ENCODE results near the gene IFT122.
"Not testable (repeated sequence)": the region's sequence is repeated elsewhere in the genome, so short reads cannot be mapped to it uniquely, and the experiment has no call there.

Gene IFT122, protein sequence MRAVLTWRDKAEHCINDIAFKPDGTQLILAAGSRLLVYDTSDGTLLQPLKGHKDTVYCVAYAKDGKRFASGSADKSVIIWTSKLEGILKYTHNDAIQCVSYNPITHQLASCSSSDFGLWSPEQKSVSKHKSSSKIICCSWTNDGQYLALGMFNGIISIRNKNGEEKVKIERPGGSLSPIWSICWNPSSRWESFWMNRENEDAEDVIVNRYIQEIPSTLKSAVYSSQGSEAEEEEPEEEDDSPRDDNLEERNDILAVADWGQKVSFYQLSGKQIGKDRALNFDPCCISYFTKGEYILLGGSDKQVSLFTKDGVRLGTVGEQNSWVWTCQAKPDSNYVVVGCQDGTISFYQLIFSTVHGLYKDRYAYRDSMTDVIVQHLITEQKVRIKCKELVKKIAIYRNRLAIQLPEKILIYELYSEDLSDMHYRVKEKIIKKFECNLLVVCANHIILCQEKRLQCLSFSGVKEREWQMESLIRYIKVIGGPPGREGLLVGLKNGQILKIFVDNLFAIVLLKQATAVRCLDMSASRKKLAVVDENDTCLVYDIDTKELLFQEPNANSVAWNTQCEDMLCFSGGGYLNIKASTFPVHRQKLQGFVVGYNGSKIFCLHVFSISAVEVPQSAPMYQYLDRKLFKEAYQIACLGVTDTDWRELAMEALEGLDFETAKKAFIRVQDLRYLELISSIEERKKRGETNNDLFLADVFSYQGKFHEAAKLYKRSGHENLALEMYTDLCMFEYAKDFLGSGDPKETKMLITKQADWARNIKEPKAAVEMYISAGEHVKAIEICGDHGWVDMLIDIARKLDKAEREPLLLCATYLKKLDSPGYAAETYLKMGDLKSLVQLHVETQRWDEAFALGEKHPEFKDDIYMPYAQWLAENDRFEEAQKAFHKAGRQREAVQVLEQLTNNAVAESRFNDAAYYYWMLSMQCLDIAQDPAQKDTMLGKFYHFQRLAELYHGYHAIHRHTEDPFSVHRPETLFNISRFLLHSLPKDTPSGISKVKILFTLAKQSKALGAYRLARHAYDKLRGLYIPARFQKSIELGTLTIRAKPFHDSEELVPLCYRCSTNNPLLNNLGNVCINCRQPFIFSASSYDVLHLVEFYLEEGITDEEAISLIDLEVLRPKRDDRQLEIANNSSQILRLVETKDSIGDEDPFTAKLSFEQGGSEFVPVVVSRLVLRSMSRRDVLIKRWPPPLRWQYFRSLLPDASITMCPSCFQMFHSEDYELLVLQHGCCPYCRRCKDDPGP

DNA sequence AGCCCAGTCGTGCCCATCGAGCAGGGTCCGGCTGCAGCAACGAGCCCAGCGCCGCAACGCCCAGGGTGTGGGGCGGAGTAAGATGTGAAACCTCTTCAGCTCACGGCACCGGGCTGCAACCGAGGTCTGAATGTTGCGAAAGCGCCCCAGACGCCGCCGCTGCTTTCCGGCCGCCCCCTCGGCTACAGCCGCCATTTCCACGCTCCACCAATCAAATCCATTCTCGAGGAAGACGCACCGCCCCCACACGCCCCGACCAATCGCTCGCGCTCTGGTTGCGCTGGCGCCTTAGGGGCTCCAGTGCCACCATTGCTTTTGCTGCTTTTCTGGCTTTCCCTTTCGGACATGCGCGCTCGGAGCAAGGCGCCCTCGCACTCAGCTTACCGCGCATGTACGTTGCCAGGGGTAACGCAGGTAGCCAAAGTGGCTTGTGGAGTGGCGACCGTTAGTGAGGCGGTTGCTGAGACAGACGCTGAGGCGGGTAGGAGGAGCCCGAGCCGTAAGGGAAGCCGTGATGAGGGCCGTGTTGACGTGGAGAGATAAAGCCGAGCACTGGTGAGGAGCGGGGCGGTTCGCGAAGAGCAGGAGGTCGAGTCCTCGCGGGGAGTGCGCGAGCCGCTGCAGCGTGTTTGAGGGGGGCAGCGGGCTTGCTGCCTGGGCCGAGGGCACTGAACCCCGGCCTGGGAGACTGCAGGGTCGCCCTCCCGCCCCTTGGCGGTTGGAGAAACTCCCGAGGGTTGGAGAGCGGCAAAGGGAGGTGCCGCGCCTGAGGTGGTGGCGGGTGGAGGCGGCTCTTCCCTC is at the start of gene IFT122, which contains the start of gene MBD4:
IFT122 (plus strand) TSS at position 408 of the 801 bp plus-strand sequence; CDS start at position 515, 107 bp downstream.
MBD4 (minus strand) TSS at position 132 of the 801 bp plus-strand sequence; CDS start at position 17, 115 bp downstream.
- peak; percentile 99 for DNase-seq (ENCODE audit: low read depth in 2 of 2)

DNA sequence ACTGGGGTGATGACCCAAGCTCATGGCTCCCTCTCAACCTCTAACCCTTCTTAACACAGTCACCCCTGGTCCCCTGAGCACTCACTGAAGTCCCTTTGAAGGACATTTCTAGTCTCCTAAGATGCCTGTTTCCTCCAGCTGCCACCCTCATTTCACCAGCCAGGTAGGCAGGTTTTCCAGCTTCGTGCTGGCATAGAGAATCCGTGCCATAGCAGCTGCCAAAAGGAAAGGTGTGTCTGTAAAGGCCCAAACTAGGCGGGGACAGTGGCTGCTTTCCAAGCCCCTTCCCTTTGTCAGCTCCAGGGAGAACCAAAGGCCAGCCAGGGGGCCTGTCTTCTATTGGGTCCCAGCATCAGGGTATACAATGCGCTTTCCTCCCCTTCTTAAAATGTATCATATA is 48.4 kb upstream of the IFT122 start:
- DNase-seq (ENCODE audit: low read depth in 2 of 2) = not testable (repeated sequence)

DNA sequence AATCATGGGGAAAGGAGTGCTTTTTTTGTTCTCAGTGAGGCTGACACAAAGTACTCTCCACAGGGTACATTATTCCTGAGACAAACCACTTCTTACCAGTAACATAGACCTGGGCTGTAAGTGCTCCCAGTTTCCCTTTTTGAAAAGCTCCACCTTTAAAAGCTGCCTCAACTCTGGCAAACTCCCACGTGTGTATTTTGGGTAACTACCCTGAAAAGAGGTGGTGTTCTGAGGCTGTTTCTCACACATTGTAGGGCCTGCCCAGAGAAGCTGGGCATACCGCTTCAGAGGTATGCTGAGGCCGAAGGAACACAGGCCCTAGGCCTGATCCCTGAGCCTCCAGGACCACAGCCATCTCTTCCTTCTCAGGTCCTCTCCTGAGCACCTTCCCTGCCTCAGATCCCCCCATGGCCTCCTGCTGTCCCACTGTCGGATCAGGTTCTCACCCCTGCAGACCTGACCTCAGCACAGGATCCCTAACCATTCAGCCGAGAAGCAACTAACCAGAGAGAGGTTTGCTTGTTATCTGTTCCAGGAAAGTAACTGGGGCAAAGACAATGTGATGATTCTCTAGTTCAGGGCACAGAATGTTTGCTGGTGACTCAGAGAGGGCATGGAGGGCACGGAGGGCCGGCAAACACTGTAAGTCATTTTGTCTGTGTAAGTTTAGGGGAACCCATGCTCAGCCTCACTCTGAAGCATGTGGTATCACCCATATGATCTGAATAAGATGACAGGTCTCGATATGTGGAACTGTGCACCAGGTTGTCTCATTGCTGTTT is 47.7 kb upstream of the IFT122 start:
- not testable (repeated sequence) for DNase-seq (ENCODE audit: low read depth in 2 of 2)

DNA sequence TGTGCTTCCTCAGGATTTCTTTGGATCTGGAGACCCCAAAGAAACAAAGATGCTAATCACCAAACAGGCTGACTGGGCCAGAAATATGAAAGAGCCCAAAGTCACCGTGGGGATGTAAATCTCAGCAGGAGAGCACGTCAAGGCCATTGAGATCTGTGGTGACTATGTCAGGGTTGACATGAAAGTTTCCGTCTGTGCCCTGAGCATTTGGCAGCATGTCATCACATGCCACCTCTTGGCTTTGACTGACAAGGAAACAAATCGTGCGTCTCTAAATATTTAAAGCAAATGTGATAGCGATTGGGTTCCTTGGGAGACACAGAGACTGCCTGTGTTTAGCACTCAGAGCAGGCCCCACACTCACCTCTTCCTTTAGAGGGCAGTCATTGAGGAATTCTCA is 46.8 kb upstream of the IFT122 start:
- no peak for DNase-seq (ENCODE audit: low read depth in 2 of 2)

DNA sequence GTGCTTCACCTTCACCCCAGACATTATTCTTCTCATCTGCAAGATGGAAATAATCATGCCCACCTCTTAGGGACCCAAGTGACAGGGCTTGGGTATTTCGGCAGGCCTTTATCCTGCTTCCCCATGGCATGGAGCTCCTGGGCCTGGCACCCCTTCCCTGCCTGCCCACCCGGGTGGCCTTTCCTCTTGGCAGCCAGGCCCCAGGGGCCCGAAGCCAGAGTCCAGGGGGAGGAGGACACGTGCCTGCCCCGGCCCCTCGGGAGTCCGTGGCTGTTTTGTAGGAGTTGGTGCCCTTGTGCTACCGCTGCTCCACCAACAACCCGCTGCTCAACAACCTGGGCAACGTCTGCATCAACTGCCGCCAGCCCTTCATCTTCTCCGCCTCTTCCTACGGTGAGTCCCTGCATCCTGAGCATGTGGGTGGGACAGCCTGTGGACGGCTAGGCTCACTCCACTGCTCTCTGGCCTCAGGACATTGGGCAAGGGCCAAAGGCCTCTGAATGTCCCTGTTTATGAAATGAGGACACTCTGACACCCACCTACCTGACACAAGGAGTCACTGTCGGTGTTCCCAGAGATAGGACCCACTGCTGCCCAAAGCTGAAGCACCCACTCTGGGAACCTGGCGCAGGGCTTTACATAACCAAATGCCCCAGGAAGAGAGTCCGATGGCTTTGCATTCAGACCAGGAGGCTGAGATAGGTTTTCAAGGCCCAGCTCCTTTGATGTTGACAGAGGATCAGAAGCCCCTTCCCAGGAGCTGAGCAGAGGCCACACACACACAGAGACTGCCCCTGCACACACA is 46.1 kb upstream of the IFT122 start:
- DNase-seq (ENCODE audit: low read depth in 2 of 2) = not testable (repeated sequence)

DNA sequence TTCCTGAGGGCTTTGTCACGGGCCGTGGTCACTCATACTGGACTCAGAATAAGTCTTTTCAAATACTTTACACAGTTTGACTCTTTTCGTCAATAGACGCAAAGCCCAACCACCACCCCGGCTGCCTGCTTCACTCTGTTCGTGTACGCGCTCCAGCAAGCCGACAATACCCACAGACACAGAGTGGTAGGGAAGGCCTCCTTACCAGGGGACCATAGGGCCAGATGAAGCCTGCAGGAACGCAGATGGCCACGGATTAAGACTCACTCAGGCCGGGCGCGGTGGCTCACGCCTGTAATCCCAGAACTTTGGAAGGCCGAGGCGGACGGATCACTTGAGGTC is 41.2 kb upstream of the IFT122 start:
- no peak for DNase-seq (ENCODE audit: low read depth in 2 of 2)

DNA sequence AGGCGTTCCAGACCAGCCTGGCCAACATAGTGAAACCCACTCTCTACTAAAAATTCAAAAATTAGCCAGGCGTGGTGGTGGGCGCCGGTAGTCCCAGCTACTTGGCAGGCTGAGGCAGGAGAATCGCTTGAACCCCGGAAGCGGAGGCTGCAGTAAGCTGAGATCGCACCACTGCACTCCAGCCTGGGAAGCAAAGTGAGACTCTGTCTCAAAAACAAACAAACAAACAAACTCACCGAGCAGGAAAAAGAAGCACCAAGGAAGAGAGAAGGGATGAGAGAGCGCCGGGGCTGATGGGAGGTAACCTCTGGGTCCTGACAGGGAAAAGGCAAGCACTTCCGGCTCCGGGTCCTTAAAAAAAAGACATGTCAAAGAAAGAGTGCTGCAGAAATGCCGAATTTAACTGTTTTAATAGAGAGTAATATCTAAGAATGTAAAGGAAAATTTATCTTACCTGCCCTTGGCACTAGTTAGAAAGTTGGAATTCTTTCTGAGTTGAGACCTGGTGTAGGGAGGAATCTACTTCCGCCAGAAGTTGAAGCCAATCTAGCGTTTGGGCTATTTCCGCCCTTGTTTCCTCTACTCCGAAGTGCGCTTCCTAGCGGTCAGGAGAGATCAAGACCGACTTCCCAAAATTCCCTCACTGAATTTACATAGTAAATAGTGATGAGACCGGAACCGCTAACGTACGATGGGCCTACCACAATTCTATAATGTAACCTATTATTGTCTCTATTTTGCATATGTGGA is 40.7 kb upstream of the IFT122 start:
- DNase-seq (ENCODE audit: low read depth in 2 of 2) = peak; percentile 93

DNA sequence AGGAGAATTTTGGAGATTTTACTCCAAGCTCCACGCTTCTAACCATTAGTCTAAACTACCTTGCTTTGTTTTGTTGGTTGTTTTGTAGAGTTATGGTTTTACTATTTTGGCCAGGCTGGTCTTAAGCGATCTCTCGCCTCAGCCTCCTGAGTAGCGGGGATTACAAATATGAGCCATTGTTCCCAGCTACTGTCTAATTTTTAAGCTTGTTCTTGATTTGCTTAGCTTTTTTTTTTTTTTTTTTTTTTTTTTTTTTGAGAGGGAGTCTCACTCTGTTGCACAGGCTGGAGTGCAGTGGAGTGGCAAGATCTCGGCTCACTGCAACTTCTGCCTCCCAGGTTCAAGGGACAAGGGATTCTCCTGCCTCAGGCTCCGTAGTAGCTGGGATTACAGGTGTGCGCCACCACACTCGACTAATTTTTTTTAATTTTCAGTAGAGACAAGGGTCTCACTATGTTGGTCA is 40.1 kb upstream of the IFT122 start:
- no peak for DNase-seq (ENCODE audit: low read depth in 2 of 2)

DNA sequence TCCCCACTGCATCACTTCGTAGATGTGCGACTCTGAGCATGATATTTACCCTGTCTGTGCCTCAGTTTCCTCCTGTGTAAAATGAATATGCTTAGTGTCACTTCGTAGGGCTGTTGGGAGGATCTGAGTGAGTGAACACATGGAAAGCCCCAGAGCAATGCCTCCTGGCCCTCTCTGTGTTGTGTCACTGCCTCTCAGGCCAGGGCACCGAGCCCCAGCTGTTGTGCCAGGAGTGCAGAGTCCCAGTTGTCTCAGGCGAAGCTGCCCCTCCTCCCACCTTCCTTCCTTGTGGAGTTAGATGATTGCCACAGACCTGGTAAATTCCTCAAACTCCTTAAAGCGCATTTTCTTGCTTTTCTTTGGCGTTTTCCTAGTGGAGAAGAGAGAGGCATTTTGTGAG is 37.8 kb upstream of the IFT122 start:
- no peak for DNase-seq (ENCODE audit: low read depth in 2 of 2)

DNA sequence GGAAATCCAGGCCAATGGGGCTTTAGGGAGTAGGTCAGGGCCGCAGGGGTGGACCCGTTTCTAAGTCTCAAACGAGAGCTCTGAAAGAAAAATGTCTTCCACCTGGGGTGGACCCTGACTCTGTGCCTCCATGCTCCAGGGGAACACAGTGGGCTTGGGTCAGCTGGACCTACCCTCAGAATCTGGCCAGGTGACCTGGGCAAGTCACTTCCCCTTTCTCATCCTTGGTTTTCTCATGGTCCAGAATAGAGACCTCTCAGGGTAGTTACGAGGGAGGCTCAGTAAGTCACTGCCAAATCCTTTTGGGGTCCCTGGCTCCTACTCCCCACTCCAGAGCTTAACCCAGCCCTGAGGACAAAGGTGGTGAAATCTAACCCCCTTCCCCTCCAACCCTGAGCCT is 37.4 kb upstream of the IFT122 start:
- no peak for DNase-seq (ENCODE audit: low read depth in 2 of 2)

DNA sequence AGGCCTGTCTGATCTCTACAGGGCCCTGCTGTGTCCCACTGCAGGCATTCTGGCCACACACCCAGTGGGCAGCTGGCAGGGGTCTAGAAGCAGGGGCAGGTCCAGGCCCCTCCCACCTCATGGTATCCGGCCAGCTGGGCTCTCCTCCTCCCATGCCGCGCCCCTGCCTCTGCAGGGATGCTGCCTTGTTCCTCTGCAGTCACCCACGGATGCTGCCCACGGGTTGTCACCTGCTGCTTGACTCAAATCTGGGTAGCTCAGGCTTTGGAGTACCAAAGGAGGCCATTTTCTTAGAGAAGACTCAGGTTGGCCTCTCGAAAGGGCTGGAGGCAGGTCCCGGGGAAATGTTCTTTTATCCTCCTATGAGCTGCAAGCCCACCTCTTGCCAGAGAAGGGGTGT is 36.6 kb upstream of the IFT122 start:
- DNase-seq (ENCODE audit: low read depth in 2 of 2) = no peak

DNA sequence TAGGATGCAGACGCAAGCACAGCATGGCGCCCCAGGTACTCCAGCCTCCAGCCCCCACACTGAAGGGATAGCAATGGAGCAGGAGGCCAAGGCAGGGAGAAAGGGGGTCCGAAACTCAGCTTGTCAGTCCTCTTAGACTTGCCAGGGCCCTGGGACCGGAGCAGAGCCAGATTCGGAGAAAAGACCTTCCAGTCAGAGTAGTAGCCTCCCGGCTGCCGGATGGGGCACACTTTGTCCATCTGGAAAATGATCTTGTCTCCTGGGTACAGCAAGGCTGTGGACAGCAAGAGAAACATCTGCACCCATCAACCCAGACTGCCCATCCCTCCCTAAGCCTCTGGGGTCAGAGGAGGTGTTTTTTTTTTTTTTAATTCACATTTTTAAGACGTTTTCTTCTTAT is 35.9 kb upstream of the IFT122 start:
- DNase-seq (ENCODE audit: low read depth in 2 of 2) = no peak

DNA sequence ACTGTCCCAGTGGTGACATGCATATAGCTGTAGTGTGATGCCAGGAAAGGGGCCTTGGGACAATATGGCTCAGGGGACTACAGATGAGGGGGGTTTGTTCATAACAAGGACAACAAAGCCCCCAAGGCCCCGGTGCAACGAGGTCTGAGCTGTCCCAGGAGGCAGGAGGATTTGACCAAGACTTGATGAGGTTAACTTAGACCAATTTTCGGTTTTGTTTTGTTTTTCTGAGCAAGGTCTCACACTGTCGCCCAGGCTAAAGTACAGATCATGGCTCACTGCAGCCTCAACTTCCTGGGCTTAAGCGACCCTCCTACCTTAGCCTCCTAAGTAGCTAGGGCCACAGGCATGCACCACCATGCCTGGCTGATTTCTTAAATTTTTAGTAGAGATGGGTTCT is 35.4 kb upstream of the IFT122 start:
- DNase-seq (ENCODE audit: low read depth in 2 of 2) = no peak

DNA sequence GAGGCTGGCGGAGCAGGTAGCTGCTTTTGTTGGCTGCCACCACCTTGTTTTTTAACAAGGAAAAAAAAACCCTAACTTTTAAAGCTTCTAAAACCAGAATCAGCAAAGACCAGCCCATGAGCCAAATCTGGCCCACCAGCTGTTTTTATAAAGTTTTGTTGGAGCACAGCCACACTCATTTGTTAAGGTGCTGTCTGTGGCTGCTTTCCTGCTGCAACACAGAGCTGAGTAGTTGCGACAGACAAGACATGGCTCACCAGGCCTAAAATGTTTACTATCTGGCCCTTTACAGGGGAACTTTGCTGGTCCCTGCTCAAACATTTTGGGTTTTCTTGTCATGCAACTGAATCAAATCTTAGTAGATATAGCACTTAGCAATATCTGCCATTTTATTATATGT is 30.5 kb upstream of the IFT122 start:
- no peak for DNase-seq (ENCODE audit: low read depth in 2 of 2)

DNA sequence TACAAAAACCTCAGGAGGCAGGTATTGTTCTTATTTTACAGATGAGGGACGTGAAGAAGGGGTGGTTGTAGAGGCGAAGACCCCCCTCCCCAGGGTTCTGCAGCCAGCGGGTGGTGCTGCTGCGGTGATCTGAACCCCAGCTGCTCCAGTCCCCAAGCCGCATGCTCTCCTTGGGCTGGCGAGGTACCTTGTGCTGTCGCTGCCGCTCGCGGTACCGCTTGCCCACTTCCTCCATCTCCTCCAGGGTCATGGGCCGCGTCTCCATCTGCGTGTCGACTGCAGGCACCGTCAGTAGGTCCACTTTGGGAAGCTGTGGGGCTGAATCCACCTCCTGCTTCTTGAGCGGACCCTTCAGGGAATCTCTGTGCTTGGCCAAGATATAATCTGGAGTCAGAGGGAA is 29.1 kb upstream of the IFT122 start:
- no peak for DNase-seq (ENCODE audit: low read depth in 2 of 2)

DNA sequence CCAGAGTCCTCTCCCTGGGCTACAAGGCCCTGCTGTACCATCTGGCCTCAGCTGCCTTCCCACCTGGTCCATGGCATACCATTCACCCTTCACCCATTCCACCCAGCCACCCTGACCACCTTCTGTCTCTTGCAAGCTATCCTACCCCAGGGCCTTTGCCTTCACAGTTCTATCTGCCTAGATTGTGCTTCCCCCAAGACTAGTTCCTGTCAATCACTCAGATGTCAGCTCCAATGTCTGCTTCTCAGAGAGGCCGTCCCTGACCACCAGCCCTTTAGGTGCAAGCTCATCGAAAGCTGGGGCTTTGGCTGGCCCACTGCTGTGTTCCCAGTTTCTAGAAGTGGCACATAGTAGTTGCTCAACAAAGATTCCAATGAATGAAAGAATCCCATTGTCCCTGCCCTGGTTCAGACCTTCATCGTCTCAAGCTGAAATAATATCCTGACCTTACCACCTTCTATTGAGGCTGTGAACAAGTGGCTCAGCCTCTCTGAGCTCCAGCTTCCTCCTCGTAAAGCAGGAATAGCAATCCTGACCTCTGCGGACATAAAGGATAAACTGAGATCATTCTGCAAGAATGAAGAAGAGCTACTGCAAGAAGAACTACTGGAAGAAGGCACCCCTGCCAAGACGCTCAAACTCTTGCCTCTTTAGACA is 27.4 kb upstream of the IFT122 start:
- DNase-seq (ENCODE audit: low read depth in 2 of 2) = no peak

DNA sequence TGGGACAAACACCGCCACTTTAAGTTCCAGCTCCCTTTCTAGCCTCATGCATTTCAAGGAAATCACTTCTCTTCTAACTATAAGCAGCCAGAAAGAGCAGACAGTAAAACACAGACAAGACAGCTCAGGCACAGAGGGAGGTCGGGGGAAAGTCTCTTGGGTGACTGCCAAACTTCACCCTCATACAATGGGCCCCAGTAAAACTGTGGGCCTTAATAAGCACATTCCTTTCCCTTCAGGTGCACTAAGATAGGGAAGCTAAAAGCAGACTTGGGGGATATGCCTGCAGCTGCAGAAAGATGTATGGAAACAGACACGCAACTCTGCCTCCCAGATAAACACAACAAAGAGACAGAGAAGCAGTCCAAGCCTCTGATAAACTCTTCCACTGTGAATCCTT is 26.8 kb upstream of the IFT122 start:
- not testable (repeated sequence) for DNase-seq (ENCODE audit: low read depth in 2 of 2)

All from fibroblast of skin of left quadriceps (primary cell).